ENCODE results near the gene SPTBN5.

- TF ChIP-seq CTCF (conservative IDR thresholded peaks at IDR 0.05 in 1 of 2, IDR thresholded peaks at IDR 0.05 in 1 of 2; ENCODE audit: extremely low read depth in 1 of 2, insufficient read depth in 1 of 2, low read depth in 1 of 2, low read length in 2 of 2): no peak
- TF ChIP-seq EZH2 (IDR thresholded peaks at IDR 0.05; ENCODE audit: borderline replicate concordance, low read length): no peak
Observed at GRCh38 chr15:41899854-41900442, 6.1 kb upstream of the SPTBN5 start.
